Measurements from ENCODE around the gene FAM131C. TPM values are rescaled to one million over a fixed set of nuclear protein-coding genes. Genes with fewer than 3 reads are reported as not detected.
"Not testable (repeated sequence)": the region's sequence is repeated elsewhere in the genome, so short reads cannot be mapped to it uniquely, and the experiment has no call there.

The FAM131C gene
- total and polyA plus RNA-seq, 5 donors = 2.6 to 11.5 (median 4.5) TPM

DNA sequence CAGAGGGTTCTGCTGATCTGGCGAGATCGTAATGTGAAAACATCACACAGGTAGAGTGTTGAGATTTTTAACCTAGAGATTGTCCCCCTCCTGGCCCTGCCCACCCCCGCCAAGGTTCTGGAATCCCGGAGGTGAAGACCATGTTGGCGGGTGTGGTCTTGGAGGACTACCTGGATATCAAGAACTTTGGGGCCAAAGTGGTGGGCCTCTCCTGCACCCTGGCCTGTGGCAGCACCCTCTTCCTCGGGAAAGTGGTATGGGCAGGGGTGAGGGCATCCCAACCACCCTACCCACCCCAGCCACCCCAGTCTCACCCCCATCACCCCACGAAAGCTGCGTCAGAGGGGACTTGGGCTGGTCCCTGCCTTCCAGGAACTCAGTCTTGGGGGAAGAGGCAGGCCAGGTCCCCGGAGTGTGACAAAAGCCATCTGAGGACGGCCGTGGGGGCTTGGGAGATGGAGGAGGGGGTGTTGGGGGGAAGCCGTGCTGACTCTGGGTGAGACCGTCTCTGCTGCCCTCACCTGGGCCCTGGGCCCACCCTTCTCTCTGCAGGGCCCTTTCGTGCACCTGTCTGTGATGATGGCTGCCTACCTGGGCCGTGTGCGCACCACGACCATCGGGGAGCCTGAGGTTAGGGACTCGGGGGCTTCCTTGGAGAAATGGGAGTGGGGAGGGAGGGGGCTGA is 25.5 kb downstream of the FAM131C start:
- intact Hi-C loops (cut with DNase I) = no loop called here
- WGBS = 65% methylated on average over 19 of the region's 19 CpGs

DNA sequence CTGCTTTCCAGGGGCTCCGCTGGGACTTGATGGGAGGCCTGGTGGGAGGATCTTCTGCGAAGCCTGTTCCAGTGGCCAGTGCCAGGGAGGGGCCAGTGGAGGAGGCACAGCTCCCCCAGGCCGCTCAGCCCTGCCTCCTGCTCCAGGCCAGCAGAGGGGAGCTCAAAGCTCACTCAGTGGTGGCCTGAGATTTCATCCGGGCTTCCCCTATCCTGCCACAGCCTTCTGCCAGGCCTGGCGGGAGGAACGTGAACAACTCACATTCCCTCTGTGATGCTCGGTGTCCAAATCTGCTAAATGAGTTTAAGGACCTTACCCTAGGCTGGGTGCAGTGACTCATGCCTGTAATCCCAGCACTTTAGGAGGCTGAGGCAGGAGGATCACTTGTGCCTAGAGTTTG is 26.6 kb downstream of the FAM131C start:
- Histone ChIP-seq H3K4me3 (ENCODE audit: low read length) (no peak overlapping the region), H3K9me3 (ENCODE audit: control insufficient read depth, low read length) (no peaks in the 10 kb centered on the region), H3K27me3 (ENCODE audit: control insufficient read depth, insufficient read depth) (no peaks in the 10 kb centered on the region), H3K4me1 (ENCODE audit: control insufficient read depth, insufficient read depth, low read length) (no peaks in the 10 kb centered on the region), H3K27ac (ENCODE audit: low read length) (no peak overlapping the region)
- ATAC-seq = no peak
- intact Hi-C loops (cut with DNase I) = no loop called here
- DNase-seq = no peak
- WGBS = 60% methylated on average over 7 of the region's 7 CpGs

More for the DNA sequence above, 25.5 kb downstream of the FAM131C start:
- DNase-seq (no peak), ATAC-seq (peak in 1 of 2 donors; percentile 2)
- H3K4me3 ChIP-seq (ENCODE audit: low read length) = no peak overlapping the region
- H3K9me3 ChIP-seq (ENCODE audit: control insufficient read depth, low read length) = no peaks in the 10 kb centered on the region
- H3K27me3 ChIP-seq (ENCODE audit: control insufficient read depth, insufficient read depth) = no peaks in the 10 kb centered on the region
- no peak overlapping the region for H3K27ac ChIP-seq (ENCODE audit: low read length)
- no peaks in the 10 kb centered on the region for H3K4me1 ChIP-seq (ENCODE audit: control insufficient read depth, insufficient read depth, low read length)

DNA sequence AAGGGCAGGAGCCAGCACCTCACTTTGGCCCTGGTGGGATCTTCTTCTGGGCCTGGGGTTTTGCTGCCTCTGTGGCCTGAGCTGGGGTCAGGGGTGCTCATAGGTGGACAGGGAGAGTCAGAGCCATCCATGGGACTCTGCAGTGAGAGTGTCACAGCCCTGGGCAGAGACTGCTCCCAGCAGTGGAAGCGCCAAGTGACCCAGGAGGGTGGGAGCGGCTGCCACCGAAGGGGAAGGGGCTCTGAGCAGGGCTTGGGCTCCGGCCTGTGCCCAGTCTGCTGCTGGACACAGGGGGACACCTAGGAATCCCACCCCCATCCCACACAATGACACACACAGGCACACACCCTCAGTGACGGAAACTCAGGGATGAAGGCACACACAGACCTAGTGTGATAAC is 29.5 kb downstream of the FAM131C start:
- WGBS = 91% methylated on average over 5 of the region's 5 CpGs
- ATAC-seq (no peak), DNase-seq (peak in 2 of 3 donors; percentile 22 to 33)
- no peak overlapping the region for H3K4me3 ChIP-seq (ENCODE audit: low read length)
- no peaks in the 10 kb centered on the region for H3K4me1 ChIP-seq (ENCODE audit: control insufficient read depth, insufficient read depth, low read length)
- H3K9me3 ChIP-seq (ENCODE audit: control insufficient read depth, low read length) = no peaks in the 10 kb centered on the region
- no peak overlapping the region for H3K27ac ChIP-seq (ENCODE audit: low read length)
- no peaks in the 10 kb centered on the region for H3K27me3 ChIP-seq (ENCODE audit: control insufficient read depth, insufficient read depth)
- intact Hi-C loops (cut with DNase I) = no loop called here

DNA sequence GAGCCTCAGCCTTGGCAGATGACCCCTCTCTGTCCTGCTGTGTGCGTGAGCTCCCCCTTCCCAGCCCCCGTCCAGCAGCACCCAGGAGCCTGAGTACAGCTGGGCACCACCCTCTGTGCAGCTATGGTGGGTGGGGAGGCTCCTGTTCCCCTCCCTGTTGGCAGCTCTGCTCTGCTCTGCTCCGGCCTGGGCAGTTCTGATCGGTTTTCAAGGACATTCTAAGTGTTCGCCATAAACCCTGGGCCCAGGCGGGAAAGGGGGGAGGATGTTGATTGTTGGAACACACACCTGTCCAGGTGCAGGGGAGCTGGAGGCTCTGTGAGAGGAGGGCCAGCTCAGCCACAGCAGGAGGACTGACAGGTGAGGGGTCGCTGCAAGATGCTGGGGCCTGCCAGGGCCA is 29.9 kb downstream of the FAM131C start, which contains the start of gene CLCNKB:
Gene CLCNKB (plus strand): TSS at position 262 of the 400 bp plus-strand sequence. CDS start 711 bp downstream, outside the sequence.
- DNase-seq = peak in 2 of 3 donors; percentile 40 to 42
- 67% methylated on average over 7 of the region's 7 CpGs for WGBS
- intact Hi-C loops (cut with DNase I) = no loop called here
- Histone ChIP-seq H3K27me3 (ENCODE audit: control insufficient read depth, insufficient read depth) (no peaks in the 10 kb centered on the region), H3K9me3 (ENCODE audit: control insufficient read depth, low read length) (no peaks in the 10 kb centered on the region), H3K4me3 (ENCODE audit: low read length) (no peak within 1 kb of the TSS), H3K4me1 (ENCODE audit: control insufficient read depth, insufficient read depth, low read length) (no peaks in the 10 kb centered on the region), H3K27ac (ENCODE audit: low read length) (no peak within 1 kb of the TSS)
- no peak for ATAC-seq

- H3K4me1 ChIP-seq (ENCODE audit: control insufficient read depth, insufficient read depth, low read length); H3K4me3 ChIP-seq (ENCODE audit: low read length); H3K27ac ChIP-seq (ENCODE audit: low read length); intact Hi-C loops (cut with DNase I); ATAC-seq; H3K27me3 ChIP-seq (ENCODE audit: control insufficient read depth, insufficient read depth); H3K9me3 ChIP-seq (ENCODE audit: control insufficient read depth, low read length): not testable (repeated sequence)
- DNase-seq = peak in 2 of 3 donors; percentile 16 to 21
- WGBS = 76% methylated on average over 9 of the region's 9 CpGs
Observed at GRCh38 chr1:16042654-16043053, 30.8 kb downstream of the FAM131C start.

GRCh38 chr1:16042096-16042495 is 31.4 kb downstream of the FAM131C start:
- ATAC-seq (no peak), DNase-seq (peak in 2 of 3 donors; percentile 34 to 51)
- H3K27ac ChIP-seq (ENCODE audit: low read length) = no peak overlapping the region
- no peaks in the 10 kb centered on the region for H3K4me1 ChIP-seq (ENCODE audit: control insufficient read depth, insufficient read depth, low read length)
- no peak overlapping the region for H3K4me3 ChIP-seq (ENCODE audit: low read length)
- WGBS = 73% methylated on average over 9 of the region's 9 CpGs
- H3K9me3 ChIP-seq (ENCODE audit: control insufficient read depth, low read length) = no peaks in the 10 kb centered on the region
- intact Hi-C loops (cut with DNase I) = no loop called here
- H3K27me3 ChIP-seq (ENCODE audit: control insufficient read depth, insufficient read depth) = no peaks in the 10 kb centered on the region

- DNase-seq (peak in 1 of 3 donors; percentile 11), ATAC-seq (no peak)
- Histone ChIP-seq H3K9me3 (ENCODE audit: control insufficient read depth, low read length) (no peaks in the 10 kb centered on the region), H3K4me3 (ENCODE audit: low read length) (no peak overlapping the region), H3K4me1 (ENCODE audit: control insufficient read depth, insufficient read depth, low read length) (no peaks in the 10 kb centered on the region), H3K27ac (ENCODE audit: low read length) (no peak overlapping the region), H3K27me3 (ENCODE audit: control insufficient read depth, insufficient read depth) (no peaks in the 10 kb centered on the region)
- intact Hi-C loops (cut with DNase I) = no loop called here
- 69% methylated on average over 8 of the region's 8 CpGs for WGBS
Observed at GRCh38 chr1:16041200-16041599, 32.3 kb downstream of the FAM131C start.

DNA sequence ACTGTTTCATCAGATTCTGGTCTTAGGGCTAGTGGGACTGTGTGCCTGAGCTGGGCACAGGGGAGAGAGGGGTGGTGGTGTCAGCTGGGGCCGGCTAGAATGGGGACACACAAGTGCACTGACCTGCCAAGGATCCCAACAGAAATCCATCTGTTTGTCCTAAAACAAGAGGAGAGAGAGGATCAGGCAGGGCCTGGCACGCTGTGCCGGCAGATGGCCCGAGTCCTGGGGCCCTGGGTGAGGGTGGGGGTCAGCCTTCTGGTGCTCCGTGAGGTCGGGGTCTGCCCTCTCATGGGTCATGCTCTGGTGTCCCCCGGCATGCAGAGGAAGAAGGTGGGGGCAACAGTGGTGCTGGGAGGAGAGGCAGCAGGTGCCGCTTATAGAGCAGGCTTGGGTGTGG is 33.6 kb downstream of the FAM131C start:
- intact Hi-C loops (cut with DNase I); H3K9me3 ChIP-seq (ENCODE audit: control insufficient read depth, low read length); H3K27ac ChIP-seq (ENCODE audit: low read length); ATAC-seq; H3K27me3 ChIP-seq (ENCODE audit: control insufficient read depth, insufficient read depth); H3K4me3 ChIP-seq (ENCODE audit: low read length); H3K4me1 ChIP-seq (ENCODE audit: control insufficient read depth, insufficient read depth, low read length): not testable (repeated sequence)
- WGBS = 78% methylated on average over 8 of the region's 8 CpGs
- peak in 1 of 3 donors; percentile 34 for DNase-seq

DNA sequence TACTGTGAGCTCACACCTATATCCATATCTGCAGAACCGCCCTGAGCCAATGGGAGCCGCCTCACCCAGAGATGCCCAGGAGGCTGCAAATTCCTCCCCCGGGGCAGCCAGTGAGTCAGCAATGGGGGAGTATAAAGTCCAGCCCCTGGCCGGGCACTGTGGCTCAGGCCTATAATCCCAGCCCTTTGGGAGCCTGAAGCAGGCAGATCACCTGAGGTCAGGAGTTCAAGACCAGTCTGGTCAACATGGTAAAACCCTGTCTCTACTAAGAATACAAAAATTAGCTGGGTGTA is 34.9 kb downstream of the FAM131C start:
- DNase-seq = no peak
- no peak for ATAC-seq

GRCh38 chr1:16036461-16036860 is 37.0 kb downstream of the FAM131C start:
- DNase-seq = peak in 1 of 3 donors; percentile 23
- WGBS = 89% methylated on average over 11 of the region's 11 CpGs
- H3K27ac ChIP-seq (ENCODE audit: low read length); ATAC-seq; H3K27me3 ChIP-seq (ENCODE audit: control insufficient read depth, insufficient read depth); H3K4me3 ChIP-seq (ENCODE audit: low read length); H3K4me1 ChIP-seq (ENCODE audit: control insufficient read depth, insufficient read depth, low read length); intact Hi-C loops (cut with DNase I); H3K9me3 ChIP-seq (ENCODE audit: control insufficient read depth, low read length): not testable (repeated sequence)

More for the DNA sequence above, 34.9 kb downstream of the FAM131C start:
- H3K27ac ChIP-seq (ENCODE audit: low read length) = no peak overlapping the region
- no peaks in the 10 kb centered on the region for H3K27me3 ChIP-seq (ENCODE audit: control insufficient read depth, insufficient read depth)
- WGBS = 78% methylated on average over 4 of the region's 4 CpGs
- intact Hi-C loops (cut with DNase I) = no loop called here
- H3K4me1 ChIP-seq (ENCODE audit: control insufficient read depth, insufficient read depth, low read length) = no peaks in the 10 kb centered on the region
- no peaks in the 10 kb centered on the region for H3K9me3 ChIP-seq (ENCODE audit: control insufficient read depth, low read length)
- no peak overlapping the region for H3K4me3 ChIP-seq (ENCODE audit: low read length)

DNA sequence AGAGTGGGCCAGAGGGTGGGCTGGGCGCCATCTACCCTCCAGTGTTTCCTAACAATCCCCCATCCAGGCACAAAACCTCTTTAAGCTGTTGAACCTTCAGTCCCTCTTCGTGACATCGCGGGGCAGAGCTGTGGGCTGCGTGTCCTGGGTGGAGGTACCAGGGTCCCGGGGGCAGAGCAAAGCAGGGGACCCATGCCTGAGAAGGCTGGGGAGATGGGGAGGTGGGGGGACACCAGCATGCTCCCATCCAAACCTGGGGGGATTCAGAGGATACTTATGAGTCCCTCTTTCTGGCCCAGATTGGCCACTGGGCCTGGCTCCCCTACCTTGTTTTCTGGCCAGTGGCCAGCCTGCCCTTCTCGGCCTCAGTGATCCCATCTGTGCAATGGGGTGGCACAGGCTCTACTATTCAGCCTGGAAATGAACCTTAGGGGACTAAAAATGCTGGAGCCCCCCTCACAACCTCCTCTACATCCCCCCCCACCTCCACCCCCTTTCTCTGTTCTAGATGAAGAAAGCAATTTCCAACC is 40.3 kb downstream of the FAM131C start:
- not testable (repeated sequence) for H3K9me3 ChIP-seq (ENCODE audit: control insufficient read depth, low read length); DNase-seq; H3K4me1 ChIP-seq (ENCODE audit: control insufficient read depth, insufficient read depth, low read length); H3K27me3 ChIP-seq (ENCODE audit: control insufficient read depth, insufficient read depth); H3K4me3 ChIP-seq (ENCODE audit: low read length); H3K27ac ChIP-seq (ENCODE audit: low read length)
- WGBS = 59% methylated on average over 7 of the region's 7 CpGs
- ATAC-seq = peak in 1 of 2 donors; percentile 1
- intact Hi-C loops (cut with DNase I) = loop anchor here in 1 of 4 donors (1.0 kb wide), 1 partner anchor 25 kb away; no protein-coding TSS in a partner anchor
